GDM1 (cell line): ENCODE data around the gene MED16.
"Not testable (repeated sequence)": the region's sequence is repeated elsewhere in the genome, so short reads cannot be mapped to it uniquely, and the experiment has no call there.

Experiments used
- DNase-seq: peaks from one replicate; lab custom pipeline; 2025; lab: John Stamatoyannopoulos, UW

The MED16 gene

GRCh38 chr19:888581-889385, 4.2 kb downstream of the MED16 start:
- no peak for DNase-seq

- no peak for DNase-seq
Observed at GRCh38 chr19:887599-887998, 5.4 kb downstream of the MED16 start.

- no peak for DNase-seq
Observed at GRCh38 chr19:887072-887471, 5.9 kb downstream of the MED16 start.

- DNase-seq = no peak
Observed at GRCh38 chr19:885536-886224, 7.3 kb downstream of the MED16 start.

- DNase-seq = no peak
Observed at GRCh38 chr19:884420-885211, 8.4 kb downstream of the MED16 start.

GRCh38 chr19:883661-884211, 9.3 kb downstream of the MED16 start:
- DNase-seq = no peak

- no peak for DNase-seq
Observed at GRCh38 chr19:882871-883497, 10.0 kb downstream of the MED16 start.

GRCh38 chr19:881385-882071, 11.5 kb downstream of the MED16 start:
- DNase-seq = no peak

GRCh38 chr19:879711-880438, 13.1 kb downstream of the MED16 start:
- no peak for DNase-seq

- not testable (repeated sequence) for DNase-seq
Observed at GRCh38 chr19:878751-879561, 14.0 kb downstream of the MED16 start.

- not testable (repeated sequence) for DNase-seq
Observed at GRCh38 chr19:877992-878660, 14.9 kb downstream of the MED16 start.

- no peak for DNase-seq
Observed at GRCh38 chr19:876780-877314, 16.1 kb downstream of the MED16 start.

- DNase-seq = no peak
Observed at GRCh38 chr19:876089-876488, 16.9 kb downstream of the MED16 start.

- DNase-seq = no peak
Observed at GRCh38 chr19:875265-875879, 17.6 kb downstream of the MED16 start.

- DNase-seq = no peak
Observed at GRCh38 chr19:873561-874041, 19.4 kb downstream of the MED16 start.

GRCh38 chr19:873084-873483, 19.9 kb downstream of the MED16 start:
- no peak for DNase-seq

GRCh38 chr19:872266-872951, 20.6 kb downstream of the MED16 start:
- DNase-seq = no peak
